HepG2 (cell line): ENCODE data around the gene MIB2. TPM values are rescaled to one million over a fixed set of nuclear protein-coding genes. Genes with fewer than 3 reads are reported as not detected.
A peak's percentile ranks its signal among the peaks of the same experiment; 100 is the strongest.

Source experiments
- ADNP ChIP-seq: sonication (generic); formaldehyde crosslinking; IDR thresholded peaks from 2 replicates; pipeline ENCODE4 v1.4.0; 2020; ENCODE audit warnings: missing genetic modification reagents
- ARNT2 ChIP-seq: sonication (generic); formaldehyde crosslinking; IDR thresholded peaks from 2 replicates; pipeline ENCODE4 v1.8.0; 2022; ENCODE audit warnings: mild to moderate bottlenecking, low read depth, missing genetic modification reagents, moderate library complexity
- ATF1 ChIP-seq: IDR thresholded peaks from 2 replicates; pipeline ENCODE4 v1.6.1; 2016; ENCODE audit warnings: mild to moderate bottlenecking, control low read depth
- CHD4 ChIP-seq: fragments of 200-600 bp; sonication (generic); IDR thresholded peaks from 2 replicates; pipeline ENCODE4 v1.7.0; 2017; ENCODE audit warnings: mild to moderate bottlenecking, low read length, borderline replicate concordance
- ELF4 ChIP-seq: sonication (generic); formaldehyde crosslinking; IDR thresholded peaks from 2 replicates; pipeline ENCODE4 v1.5.0; 2020; ENCODE audit warnings: missing genetic modification reagents, mild to moderate bottlenecking, moderate library complexity, borderline replicate concordance
- GLI4 ChIP-seq: sonication (generic); formaldehyde crosslinking; IDR thresholded peaks from 2 replicates; pipeline ENCODE4 v1.5.1; 2020; ENCODE audit warnings: missing genetic modification reagents, mild to moderate bottlenecking, moderate library complexity, borderline replicate concordance
- HES4 ChIP-seq: sonication (generic); formaldehyde crosslinking; IDR thresholded peaks from 2 replicates; pipeline ENCODE4 v1.9.0; 2021; ENCODE audit warnings: mild to moderate bottlenecking, missing genetic modification reagents, borderline replicate concordance
- JUN ChIP-seq: sonication (generic); formaldehyde crosslinking; IDR thresholded peaks from 2 replicates; pipeline ENCODE4 v1.4.0; 2020; ENCODE audit warnings: mild to moderate bottlenecking, missing genetic modification reagents
- KDM5B ChIP-seq: sonication (generic); formaldehyde crosslinking; IDR thresholded peaks from 2 replicates; pipeline ENCODE4 v1.4.0; 2020; ENCODE audit warnings: missing genetic modification reagents, mild to moderate bottlenecking, borderline replicate concordance
- MLLT10 ChIP-seq: sonication (generic); formaldehyde crosslinking; IDR thresholded peaks from 2 replicates; pipeline ENCODE4 v1.4.0; 2020; ENCODE audit warnings: missing genetic modification reagents
- NR3C1 ChIP-seq: sonication (generic); formaldehyde crosslinking; IDR thresholded peaks from 2 replicates; pipeline ENCODE4 v1.4.0; 2020; ENCODE audit warnings: missing genetic modification reagents
- RAD21 ChIP-seq: fragments of 450-650 bp; formaldehyde crosslinking; IDR thresholded peaks from 2 replicates; pipeline ENCODE4 v1.5.0; 2020; ENCODE audit warnings: mild to moderate bottlenecking
- RORA ChIP-seq: sonication (generic); formaldehyde crosslinking; IDR thresholded peaks from 2 replicates; pipeline ENCODE4 v1.5.0; 2020; ENCODE audit warnings: mild to moderate bottlenecking, missing genetic modification reagents, moderate library complexity
- SMAD1 ChIP-seq: sonication (generic); formaldehyde crosslinking; IDR thresholded peaks from 2 replicates; pipeline ENCODE4 v1.4.0; 2020; ENCODE audit warnings: missing genetic modification reagents, low read depth, mild to moderate bottlenecking, borderline replicate concordance
- ZEB1 ChIP-seq: IDR thresholded peaks from 2 replicates; pipeline ENCODE4 v1.6.1; 2012; ENCODE audit warnings: mild to moderate bottlenecking, low read depth, inconsistent platforms; ENCODE audit not compliant: insufficient replicate concordance
- ZNF256 ChIP-seq: sonication (generic); formaldehyde crosslinking; conservative IDR thresholded peaks from 2 replicates; pipeline ENCODE4 v1.4.0; 2020; ENCODE audit warnings: missing genetic modification reagents
- ZNF343 ChIP-seq: sonication (generic); formaldehyde crosslinking; IDR thresholded peaks from 2 replicates; pipeline ENCODE4 v1.4.0; 2020; ENCODE audit warnings: mild to moderate bottlenecking, missing genetic modification reagents
- ZNF556 ChIP-seq: sonication (generic); formaldehyde crosslinking; IDR thresholded peaks from 2 replicates; pipeline ENCODE4 v1.4.0; 2020; ENCODE audit warnings: mild to moderate bottlenecking, missing genetic modification reagents, borderline replicate concordance
- ZNF569 ChIP-seq: sonication (generic); formaldehyde crosslinking; IDR thresholded peaks from 2 replicates; pipeline ENCODE4 v1.5.0; 2020; ENCODE audit warnings: mild to moderate bottlenecking, missing genetic modification reagents, moderate library complexity, borderline replicate concordance
- ZNF780A ChIP-seq: sonication (generic); formaldehyde crosslinking; IDR thresholded peaks from 2 replicates; pipeline ENCODE4 v1.8.0; 2022; ENCODE audit warnings: mild to moderate bottlenecking, missing genetic modification reagents, moderate library complexity
- ZNF883 ChIP-seq: sonication (generic); formaldehyde crosslinking; IDR thresholded peaks from 2 replicates; pipeline ENCODE4 v1.5.1; 2020; ENCODE audit warnings: mild to moderate bottlenecking, missing genetic modification reagents; ENCODE audit errors: not compliant biosample characterization
- polyA plus RNA-seq, 8 experiments: library from polyadenylated mRNA; depleted of rRNA in 3 of 8; stranded (reverse) in 7 of 8; unstranded in 1 of 8; fragments of >200 nt; fragmentation: Illumina TruSeq in 4 of 8; extraction: Trizol in 4 of 8; gene quantifications; 2 replicates each; pipeline versions ENCODE4 v1.2.1 to v1.2.3, GENCODE V29; 2011 to 2016; ENCODE audit warnings: low read depth in 4 of 8, missing spikeins in 1 of 8, mixed read lengths in 1 of 8; ENCODE audit not compliant: insufficient read depth in 1 of 8
- total RNA-seq, 5 experiments: library from RNA; depleted of rRNA; stranded (reverse); fragments of >200 nt; fragmentation: Illumina TruSeq; extraction: Trizol; gene quantifications; 2 replicates each; pipeline ENCODE4 v1.2.3, GENCODE V29; 2016; ENCODE audit warnings: low read depth in 1 of 5
- TF ChIP-seq, protein P1 (sequence below): sonication (generic); formaldehyde crosslinking; IDR thresholded peaks from 2 replicates; pipeline ENCODE4 v1.4.0; 2020; ENCODE audit warnings: missing genetic modification reagents, borderline replicate concordance
- TF ChIP-seq, protein P2 (sequence below): sonication (generic); formaldehyde crosslinking; IDR thresholded peaks from 2 replicates; pipeline ENCODE4 v1.5.0; 2020; ENCODE audit warnings: missing genetic modification reagents
- TF ChIP-seq, protein P3 (sequence below): sonication (generic); formaldehyde crosslinking; IDR thresholded peaks from 2 replicates; pipeline ENCODE4 v1.4.0; 2020; ENCODE audit warnings: missing genetic modification reagents

Gene MIB2
- total and polyA plus RNA-seq, 2 of the 13 experiments (the other 11 are each of a cell fraction or from before 2014, with no cell fraction given): 19.9 to 30.4 TPM

GRCh38 chr1:1599030-1599934 lies 16.0 kb upstream of the MIB2 start (continued):
- no peak for TF ChIP-seq SMAD1
- TF ChIP-seq, protein P1, sequence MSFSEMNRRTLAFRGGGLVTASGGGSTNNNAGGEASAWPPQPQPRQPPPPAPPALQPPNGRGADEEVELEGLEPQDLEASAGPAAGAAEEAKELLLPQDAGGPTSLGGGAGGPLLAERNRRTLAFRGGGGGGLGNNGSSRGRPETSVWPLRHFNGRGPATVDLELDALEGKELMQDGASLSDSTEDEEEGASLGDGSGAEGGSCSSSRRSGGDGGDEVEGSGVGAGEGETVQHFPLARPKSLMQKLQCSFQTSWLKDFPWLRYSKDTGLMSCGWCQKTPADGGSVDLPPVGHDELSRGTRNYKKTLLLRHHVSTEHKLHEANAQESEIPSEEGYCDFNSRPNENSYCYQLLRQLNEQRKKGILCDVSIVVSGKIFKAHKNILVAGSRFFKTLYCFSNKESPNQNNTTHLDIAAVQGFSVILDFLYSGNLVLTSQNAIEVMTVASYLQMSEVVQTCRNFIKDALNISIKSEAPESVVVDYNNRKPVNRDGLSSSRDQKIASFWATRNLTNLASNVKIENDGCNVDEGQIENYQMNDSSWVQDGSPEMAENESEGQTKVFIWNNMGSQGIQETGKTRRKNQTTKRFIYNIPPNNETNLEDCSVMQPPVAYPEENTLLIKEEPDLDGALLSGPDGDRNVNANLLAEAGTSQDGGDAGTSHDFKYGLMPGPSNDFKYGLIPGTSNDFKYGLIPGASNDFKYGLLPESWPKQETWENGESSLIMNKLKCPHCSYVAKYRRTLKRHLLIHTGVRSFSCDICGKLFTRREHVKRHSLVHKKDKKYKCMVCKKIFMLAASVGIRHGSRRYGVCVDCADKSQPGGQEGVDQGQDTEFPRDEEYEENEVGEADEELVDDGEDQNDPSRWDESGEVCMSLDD (CRISPR knock-in tag): no peak
- TF ChIP-seq ARNT2 (CRISPR knock-in tag): 0 out of 2 replicates have a peak, but pooled peaks have one; percentile 48
- TF ChIP-seq JUN: no peak
- no peak for TF ChIP-seq ZNF256 (CRISPR knock-in tag)
- no peak for TF ChIP-seq ZNF780A
- no peak for TF ChIP-seq NR3C1 (CRISPR knock-in tag)
- no peak for TF ChIP-seq ZNF556 (CRISPR knock-in tag)
- TF ChIP-seq ELF4: no peak
- TF ChIP-seq ZNF569: no peak
- peak; percentile 36 for TF ChIP-seq RAD21 (CRISPR knock-in tag)
- no peak for TF ChIP-seq ZEB1
- TF ChIP-seq GLI4 (CRISPR knock-in tag): no peak
- no peak for TF ChIP-seq ZNF883
- TF ChIP-seq HES4 (CRISPR knock-in tag): peak; percentile 58; the same call in 1 of the 2 replicates
- no peak for TF ChIP-seq RORA (CRISPR knock-in tag)
- TF ChIP-seq, protein P2, sequence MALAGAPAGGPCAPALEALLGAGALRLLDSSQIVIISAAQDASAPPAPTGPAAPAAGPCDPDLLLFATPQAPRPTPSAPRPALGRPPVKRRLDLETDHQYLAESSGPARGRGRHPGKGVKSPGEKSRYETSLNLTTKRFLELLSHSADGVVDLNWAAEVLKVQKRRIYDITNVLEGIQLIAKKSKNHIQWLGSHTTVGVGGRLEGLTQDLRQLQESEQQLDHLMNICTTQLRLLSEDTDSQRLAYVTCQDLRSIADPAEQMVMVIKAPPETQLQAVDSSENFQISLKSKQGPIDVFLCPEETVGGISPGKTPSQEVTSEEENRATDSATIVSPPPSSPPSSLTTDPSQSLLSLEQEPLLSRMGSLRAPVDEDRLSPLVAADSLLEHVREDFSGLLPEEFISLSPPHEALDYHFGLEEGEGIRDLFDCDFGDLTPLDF: no peak
- 0 out of 2 replicates have a peak, but pooled peaks have one; percentile 34 for TF ChIP-seq KDM5B (CRISPR knock-in tag)
- TF ChIP-seq, protein P3, sequence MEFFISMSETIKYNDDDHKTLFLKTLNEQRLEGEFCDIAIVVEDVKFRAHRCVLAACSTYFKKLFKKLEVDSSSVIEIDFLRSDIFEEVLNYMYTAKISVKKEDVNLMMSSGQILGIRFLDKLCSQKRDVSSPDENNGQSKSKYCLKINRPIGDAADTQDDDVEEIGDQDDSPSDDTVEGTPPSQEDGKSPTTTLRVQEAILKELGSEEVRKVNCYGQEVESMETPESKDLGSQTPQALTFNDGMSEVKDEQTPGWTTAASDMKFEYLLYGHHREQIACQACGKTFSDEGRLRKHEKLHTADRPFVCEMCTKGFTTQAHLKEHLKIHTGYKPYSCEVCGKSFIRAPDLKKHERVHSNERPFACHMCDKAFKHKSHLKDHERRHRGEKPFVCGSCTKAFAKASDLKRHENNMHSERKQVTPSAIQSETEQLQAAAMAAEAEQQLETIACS: no peak
- no peak for TF ChIP-seq ATF1 (CRISPR knock-in tag)
- TF ChIP-seq MLLT10 (CRISPR knock-in tag): no peak
- no peak for TF ChIP-seq ADNP (CRISPR knock-in tag)
- TF ChIP-seq ZNF343: no peak
- no peak for TF ChIP-seq CHD4
